Activated naive CD4-positive, alpha-beta T cell treated with anti-CD3 and anti-CD28 coated beads, Interleukin-2, amount 10 ng/mL, durations not matched to agents 7 days and 5 days (primary cell): ENCODE results near the gene EVC2.

Experiments
- CTCF ChIA-PET: fragments of 350-600 bp; sonication (Branson Sonifier 250); formaldehyde crosslinking; loops from one replicate; lab custom pipeline; 2021; ENCODE audit warnings: antibody characterized with exemption; lab: Charles Lee
- DNase-seq: peaks from one replicate; pipeline ENCODE4 v3.0.0-alpha.2; 2020
- H3K27ac Mint-ChIP-seq: one replicate; pipeline ENCODE4 v1.8.0; 2021; ENCODE audit warnings: mild to moderate bottlenecking, moderate library complexity, mixed read lengths
- H3K27me3 Mint-ChIP-seq: one replicate; pipeline ENCODE4 v1.8.0; 2021; ENCODE audit warnings: mild to moderate bottlenecking, mixed read lengths
- H3K36me3 Mint-ChIP-seq: one replicate; pipeline ENCODE4 v1.8.0; 2021; ENCODE audit warnings: mixed read lengths
- H3K4me1 Mint-ChIP-seq: one replicate; pipeline ENCODE4 v1.8.0; 2021; ENCODE audit warnings: mixed read lengths
- H3K4me3 Mint-ChIP-seq: one replicate; pipeline ENCODE4 v1.8.0; 2021; ENCODE audit warnings: mild to moderate bottlenecking, moderate library complexity, mixed read lengths
- H3K9me3 Mint-ChIP-seq: one replicate; pipeline ENCODE4 v1.8.0; 2021; ENCODE audit warnings: mixed read lengths

The EVC2 gene

GRCh38 chr4:5572751-5573150 is 135.6 kb downstream of the EVC2 start:
- DNase-seq, result no peak
- CTCF ChIA-PET, result no interaction called here

GRCh38 chr4:5572114-5572513 is 136.2 kb downstream of the EVC2 start:
- CTCF ChIA-PET, result no interaction called here
- DNase-seq, result no peak
- H3K27ac Mint-ChIP-seq, result no peak overlapping the region
- H3K9me3 Mint-ChIP-seq, result peaks cover 2% of the 10 kb centered on the region
- H3K27me3 Mint-ChIP-seq, result no peaks in the 10 kb centered on the region
- no peaks in the 10 kb centered on the region for H3K36me3 Mint-ChIP-seq
- no peak overlapping the region for H3K4me3 Mint-ChIP-seq
- no peaks in the 10 kb centered on the region for H3K4me1 Mint-ChIP-seq

More at GRCh38 chr4:5572751-5573150, 135.6 kb downstream of the EVC2 start:
- Mint-ChIP-seq H3K27me3 (no peaks in the 10 kb centered on the region), H3K36me3 (no peaks in the 10 kb centered on the region), H3K4me3 (no peak overlapping the region), H3K4me1 (no peaks in the 10 kb centered on the region), H3K9me3 (peaks cover 2% of the 10 kb centered on the region), H3K27ac (no peak overlapping the region)

- H3K4me3 Mint-ChIP-seq, result no peak overlapping the region
- H3K27ac Mint-ChIP-seq, result no peak overlapping the region
- peaks cover 2% of the 10 kb centered on the region for H3K9me3 Mint-ChIP-seq
- CTCF ChIA-PET, result no interaction called here
- no peak for DNase-seq
- no peaks in the 10 kb centered on the region for H3K36me3 Mint-ChIP-seq
- no peaks in the 10 kb centered on the region for H3K27me3 Mint-ChIP-seq
- H3K4me1 Mint-ChIP-seq, result no peaks in the 10 kb centered on the region
Observed at GRCh38 chr4:5571646-5572045, 136.7 kb downstream of the EVC2 start.

GRCh38 chr4:5569451-5569850 is 138.9 kb downstream of the EVC2 start:
- H3K9me3 Mint-ChIP-seq, result peaks cover 5% of the 10 kb centered on the region
- no peak overlapping the region for H3K27ac Mint-ChIP-seq
- H3K36me3 Mint-ChIP-seq, result no peaks in the 10 kb centered on the region
- CTCF ChIA-PET, result interaction anchor here (1.2 kb wide), 1 partner anchor 9 kb away, joined by 4 read pairs; no protein-coding TSS in a partner anchor
- H3K4me3 Mint-ChIP-seq, result no peak overlapping the region
- no peaks in the 10 kb centered on the region for H3K27me3 Mint-ChIP-seq
- H3K4me1 Mint-ChIP-seq, result no peaks in the 10 kb centered on the region
- DNase-seq, result no peak

- Mint-ChIP-seq H3K27me3 (no peaks in the 10 kb centered on the region), H3K27ac (no peak overlapping the region), H3K4me1 (no peaks in the 10 kb centered on the region), H3K9me3 (peaks cover 5% of the 10 kb centered on the region), H3K36me3 (no peaks in the 10 kb centered on the region), H3K4me3 (no peak overlapping the region)
- CTCF ChIA-PET, result interaction anchor here (0.6 to 1.2 kb wide), 2 partner anchors 9 to 45 kb away, joined by 3 to 4 read pairs; no protein-coding TSS in a partner anchor
- DNase-seq, result no peak
Observed at GRCh38 chr4:5568931-5569330, 139.4 kb downstream of the EVC2 start.

- DNase-seq, result no peak
- Mint-ChIP-seq H3K4me3 (no peak overlapping the region), H3K4me1 (no peaks in the 10 kb centered on the region), H3K27ac (no peak overlapping the region), H3K27me3 (no peaks in the 10 kb centered on the region), H3K36me3 (no peaks in the 10 kb centered on the region), H3K9me3 (peaks cover 5% of the 10 kb centered on the region)
- CTCF ChIA-PET, result interaction anchor here (0.6 kb wide), 1 partner anchor 46 kb away, joined by 3 read pairs; no protein-coding TSS in a partner anchor
Observed at GRCh38 chr4:5568336-5568735, 140.0 kb downstream of the EVC2 start.

- Mint-ChIP-seq H3K4me3 (no peak overlapping the region), H3K27ac (no peak overlapping the region), H3K4me1 (no peaks in the 10 kb centered on the region), H3K36me3 (no peaks in the 10 kb centered on the region), H3K27me3 (no peaks in the 10 kb centered on the region), H3K9me3 (peaks cover 5% of the 10 kb centered on the region)
- CTCF ChIA-PET, result no interaction called here
- no peak for DNase-seq
Observed at GRCh38 chr4:5566991-5567390, 141.4 kb downstream of the EVC2 start.

- Mint-ChIP-seq H3K27ac (no peak overlapping the region), H3K9me3 (peaks cover 5% of the 10 kb centered on the region), H3K27me3 (no peaks in the 10 kb centered on the region), H3K4me3 (no peak overlapping the region), H3K4me1 (no peaks in the 10 kb centered on the region), H3K36me3 (no peaks in the 10 kb centered on the region)
- no peak for DNase-seq
- CTCF ChIA-PET, result no interaction called here
Observed at GRCh38 chr4:5566526-5566925, 141.8 kb downstream of the EVC2 start.

- no peak for DNase-seq
- Mint-ChIP-seq H3K9me3 (peaks cover 3% of the 10 kb centered on the region), H3K27me3 (no peaks in the 10 kb centered on the region), H3K4me1 (no peaks in the 10 kb centered on the region), H3K4me3 (no peak overlapping the region), H3K27ac (no peak overlapping the region), H3K36me3 (no peaks in the 10 kb centered on the region)
- CTCF ChIA-PET, result no interaction called here
Observed at GRCh38 chr4:5563856-5564255, 144.5 kb downstream of the EVC2 start.

GRCh38 chr4:5562476-5562875 is 145.9 kb downstream of the EVC2 start:
- no peak overlapping the region for H3K4me3 Mint-ChIP-seq
- DNase-seq, result no peak
- no peaks in the 10 kb centered on the region for H3K4me1 Mint-ChIP-seq
- no peak overlapping the region for H3K27ac Mint-ChIP-seq
- peaks cover 3% of the 10 kb centered on the region for H3K9me3 Mint-ChIP-seq
- CTCF ChIA-PET, result no interaction called here
- H3K27me3 Mint-ChIP-seq, result no peaks in the 10 kb centered on the region
- H3K36me3 Mint-ChIP-seq, result no peaks in the 10 kb centered on the region

GRCh38 chr4:5561286-5561685 is 147.1 kb downstream of the EVC2 start:
- Mint-ChIP-seq H3K27me3 (no peaks in the 10 kb centered on the region), H3K9me3 (peaks cover 3% of the 10 kb centered on the region), H3K27ac (no peak overlapping the region), H3K4me1 (no peaks in the 10 kb centered on the region), H3K36me3 (no peaks in the 10 kb centered on the region), H3K4me3 (no peak overlapping the region)
- CTCF ChIA-PET, result no interaction called here
- DNase-seq, result no peak

GRCh38 chr4:5558502-5558901 is 149.9 kb downstream of the EVC2 start:
- Mint-ChIP-seq H3K27ac (no peak overlapping the region), H3K4me3 (no peak overlapping the region), H3K4me1 (no peaks in the 10 kb centered on the region), H3K9me3 (peaks cover 2% of the 10 kb centered on the region), H3K36me3 (no peaks in the 10 kb centered on the region), H3K27me3 (no peaks in the 10 kb centered on the region)
- DNase-seq, result no peak
- CTCF ChIA-PET, result no interaction called here

- H3K4me1 Mint-ChIP-seq, result no peaks in the 10 kb centered on the region
Observed at GRCh38 chr4:5554376-5554775, 154.0 kb downstream of the EVC2 start.

GRCh38 chr4:5553801-5554200 is 154.6 kb downstream of the EVC2 start:
- DNase-seq, result no peak
- CTCF ChIA-PET, result no interaction called here
- Mint-ChIP-seq H3K27ac (no peak overlapping the region), H3K36me3 (no peaks in the 10 kb centered on the region), H3K27me3 (no peaks in the 10 kb centered on the region), H3K4me3 (no peak overlapping the region), H3K9me3 (peaks cover 10% of the 10 kb centered on the region), H3K4me1 (no peaks in the 10 kb centered on the region)

More at GRCh38 chr4:5554376-5554775, 154.0 kb downstream of the EVC2 start:
- no peak for DNase-seq
- H3K9me3 Mint-ChIP-seq, result peaks cover 10% of the 10 kb centered on the region
- no peak overlapping the region for H3K27ac Mint-ChIP-seq
- CTCF ChIA-PET, result no interaction called here
- H3K4me3 Mint-ChIP-seq, result no peak overlapping the region
- no peaks in the 10 kb centered on the region for H3K27me3 Mint-ChIP-seq
- H3K36me3 Mint-ChIP-seq, result no peaks in the 10 kb centered on the region

- CTCF ChIA-PET, result no interaction called here
- H3K27ac Mint-ChIP-seq, result no peak overlapping the region
- DNase-seq, result no peak
- no peaks in the 10 kb centered on the region for H3K4me1 Mint-ChIP-seq
- H3K27me3 Mint-ChIP-seq, result no peaks in the 10 kb centered on the region
- no peak overlapping the region for H3K4me3 Mint-ChIP-seq
- peaks cover 10% of the 10 kb centered on the region for H3K9me3 Mint-ChIP-seq
- no peaks in the 10 kb centered on the region for H3K36me3 Mint-ChIP-seq
Observed at GRCh38 chr4:5552451-5552850, 155.9 kb downstream of the EVC2 start.
